HEK293 (cell line): ENCODE measurements around the gene MYO18B.

Experiments used
- ZNF560 ChIP-seq: fragments of 450-650 bp; formaldehyde crosslinking; IDR thresholded peaks from 2 replicates; pipeline ENCODE4 v1.5.1; 2017; ENCODE audit warnings: missing biosample characterization, missing genetic modification characterization, borderline replicate concordance
- ZNF596 ChIP-seq: fragments of 450-650 bp; IDR thresholded peaks from 2 replicates; pipeline ENCODE4 v1.5.0; 2018; ENCODE audit warnings: missing biosample characterization, mild to moderate bottlenecking, missing genetic modification characterization, moderate library complexity
- ZNF776 ChIP-seq: fragments of 450-650 bp; formaldehyde crosslinking; IDR thresholded peaks from 2 replicates; pipeline ENCODE4 v1.5.0; 2017; ENCODE audit warnings: missing biosample characterization, missing genetic modification characterization, borderline replicate concordance
- TF ChIP-seq, protein P1 (sequence below): fragments of 450-650 bp; formaldehyde crosslinking; IDR thresholded peaks from 2 replicates; pipeline ENCODE4 v1.5.1; 2016; ENCODE audit warnings: missing biosample characterization, missing genetic modification characterization
- TF ChIP-seq, protein P2 (sequence below): fragments of 450-650 bp; formaldehyde crosslinking; IDR thresholded peaks from 2 replicates; pipeline ENCODE4 v1.5.1; 2016; ENCODE audit warnings: missing biosample characterization, missing genetic modification characterization

DNA sequence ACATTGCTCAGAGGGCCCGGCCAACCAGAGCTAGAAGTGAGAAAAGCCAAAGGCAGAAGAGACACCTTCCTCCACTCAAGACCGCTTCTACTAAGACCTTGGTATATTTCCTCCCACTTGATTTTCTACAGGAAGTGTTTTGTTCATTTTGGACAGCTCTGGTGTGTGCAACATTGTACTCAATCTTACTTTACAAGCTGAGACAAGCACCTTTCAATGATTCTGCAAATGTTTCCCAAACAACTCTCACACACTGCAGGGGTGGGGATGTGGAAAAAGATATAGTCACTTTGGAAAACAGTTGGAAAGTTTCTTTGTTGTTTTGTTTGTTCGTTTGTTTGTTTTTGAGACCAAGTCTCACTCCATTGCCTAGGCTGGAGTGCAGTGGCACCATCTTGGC lies 15.7 kb downstream of the MYO18B start:
- TF ChIP-seq, protein P1, sequence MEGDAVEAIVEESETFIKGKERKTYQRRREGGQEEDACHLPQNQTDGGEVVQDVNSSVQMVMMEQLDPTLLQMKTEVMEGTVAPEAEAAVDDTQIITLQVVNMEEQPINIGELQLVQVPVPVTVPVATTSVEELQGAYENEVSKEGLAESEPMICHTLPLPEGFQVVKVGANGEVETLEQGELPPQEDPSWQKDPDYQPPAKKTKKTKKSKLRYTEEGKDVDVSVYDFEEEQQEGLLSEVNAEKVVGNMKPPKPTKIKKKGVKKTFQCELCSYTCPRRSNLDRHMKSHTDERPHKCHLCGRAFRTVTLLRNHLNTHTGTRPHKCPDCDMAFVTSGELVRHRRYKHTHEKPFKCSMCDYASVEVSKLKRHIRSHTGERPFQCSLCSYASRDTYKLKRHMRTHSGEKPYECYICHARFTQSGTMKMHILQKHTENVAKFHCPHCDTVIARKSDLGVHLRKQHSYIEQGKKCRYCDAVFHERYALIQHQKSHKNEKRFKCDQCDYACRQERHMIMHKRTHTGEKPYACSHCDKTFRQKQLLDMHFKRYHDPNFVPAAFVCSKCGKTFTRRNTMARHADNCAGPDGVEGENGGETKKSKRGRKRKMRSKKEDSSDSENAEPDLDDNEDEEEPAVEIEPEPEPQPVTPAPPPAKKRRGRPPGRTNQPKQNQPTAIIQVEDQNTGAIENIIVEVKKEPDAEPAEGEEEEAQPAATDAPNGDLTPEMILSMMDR (tag by site-specific recombination), result no peak
- TF ChIP-seq, protein P2, sequence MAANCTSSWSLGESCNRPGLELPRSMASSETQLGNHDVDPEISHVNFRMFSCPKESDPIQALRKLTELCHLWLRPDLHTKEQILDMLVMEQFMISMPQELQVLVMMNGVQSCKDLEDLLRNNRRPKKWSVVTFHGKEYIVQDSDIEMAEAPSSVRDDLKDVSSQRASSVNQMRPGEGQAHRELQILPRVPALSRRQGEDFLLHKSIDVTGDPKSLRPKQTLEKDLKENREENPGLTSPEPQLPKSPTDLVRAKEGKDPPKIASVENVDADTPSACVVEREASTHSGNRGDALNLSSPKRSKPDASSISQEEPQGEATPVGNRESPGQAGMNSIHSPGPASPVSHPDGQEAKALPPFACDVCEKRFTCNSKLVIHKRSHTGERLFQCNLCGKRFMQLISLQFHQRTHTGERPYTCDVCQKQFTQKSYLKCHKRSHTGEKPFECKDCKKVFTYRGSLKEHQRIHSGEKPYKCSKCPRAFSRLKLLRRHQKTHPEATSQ, result no peak
- TF ChIP-seq ZNF560 (tag by site-specific recombination), result no peak
- no peak for TF ChIP-seq ZNF776 (tag by site-specific recombination)
- no peak for TF ChIP-seq ZNF596
